T-cell (primary cell): ENCODE data around the gene SCIN. TPM values are rescaled to one million over a fixed set of nuclear protein-coding genes. Genes with fewer than 3 reads are reported as not detected.

ENCODE experiments used
- ATAC-seq, 4 experiments: fragments of 200-7000 bp in 3 of 4; fragments of 150-1000 bp in 1 of 4; cut with Tn5 transposase; replicated peaks in 1 of 4; 1 replicate in 3 of 4; 2 replicates in 1 of 4; pipeline ENCODE4 v1.10.0; 2021; ENCODE audit warnings: moderate library complexity in 3 of 4, mild to moderate bottlenecking in 2 of 4, moderate number of reproducible peaks in 1 of 4
- CTCF ChIA-PET, 2 donors: fragments of 300-600 bp; sonication (Branson Sonifier 250); formaldehyde crosslinking; loops; one replicate each; lab custom pipeline; 2022; ENCODE audit warnings: antibody characterized with exemption in 2 of 2; lab: Charles Lee
- POLR2A ChIA-PET, 2 donors: fragments of 300-600 bp; sonication (Branson Sonifier 250); formaldehyde crosslinking; loops; one replicate each; lab custom pipeline; 2022; ENCODE audit warnings: antibody characterized with exemption in 2 of 2; lab: Charles Lee
- DNase-seq, 35 experiments: peaks; one replicate each; pipeline versions ENCODE4 v3.0.0 to v3.0.0-alpha.2; 2013 to 2023
- H3K27ac ChIP-seq: one replicate; pipeline ENCODE4 v1.5.1; 2013; ENCODE audit warnings: low read length
- H3K27me3 ChIP-seq, 2 experiments: replicated peaks in 1 of 2; 1 replicate in 1 of 2; 2 replicates in 1 of 2; pipeline versions ENCODE4 v1.6.1 to v1.7.0; 2013; ENCODE audit warnings: low read length in 1 of 2, mixed read lengths in 1 of 2; ENCODE audit not compliant: control insufficient read depth in 2 of 2, insufficient read depth in 2 of 2; ENCODE audit errors: extremely low read depth in 1 of 2
- H3K36me3 ChIP-seq, 2 donors: 1 replicate in 1 of 2; 2 replicates in 1 of 2; pipeline versions ENCODE4 v1.6.1 to v1.7.0; 2013; ENCODE audit warnings: low read length in 1 of 2; ENCODE audit not compliant: control insufficient read depth in 2 of 2, insufficient read depth in 1 of 2; ENCODE audit errors: extremely low read depth in 1 of 2
- H3K4me1 ChIP-seq, 2 experiments: 1 replicate in 1 of 2; 2 replicates in 1 of 2; pipeline versions ENCODE4 v1.6.1 to v1.7.0; 2013; ENCODE audit warnings: low read length in 2 of 2, mixed read lengths in 1 of 2; ENCODE audit not compliant: insufficient read depth in 2 of 2, control insufficient read depth in 1 of 2; ENCODE audit errors: extremely low read depth in 1 of 2
- H3K4me3 ChIP-seq, 2 donors: 1 replicate in 1 of 2; 2 replicates in 1 of 2; pipeline versions ENCODE4 v1.5.1 to v1.7.0; 2013; ENCODE audit warnings: mild to moderate bottlenecking in 2 of 2, low read length in 1 of 2, moderate library complexity in 1 of 2; ENCODE audit not compliant: control insufficient read depth in 1 of 2; ENCODE audit errors: extremely low read depth in 1 of 2
- H3K9me3 ChIP-seq: 2 replicates; pipeline ENCODE4 v1.7.0; 2013
- H3K27ac Mint-ChIP-seq, 2 donors: one replicate each; pipeline ENCODE4 v1.8.0; 2020 to 2021; ENCODE audit warnings: mild to moderate bottlenecking in 2 of 2, mixed read lengths in 2 of 2
- H3K27me3 Mint-ChIP-seq, 2 donors: one replicate each; pipeline ENCODE4 v1.8.0; 2021 to 2022; ENCODE audit warnings: mixed read lengths in 2 of 2
- H3K36me3 Mint-ChIP-seq: one replicate; pipeline ENCODE4 v1.8.0; 2021; ENCODE audit warnings: mixed read lengths
- H3K4me1 Mint-ChIP-seq, 3 donors: one replicate each; pipeline ENCODE4 v1.8.0; 2020 to 2022; ENCODE audit warnings: mixed read lengths in 3 of 3, mild to moderate bottlenecking in 1 of 3
- H3K4me3 Mint-ChIP-seq, 3 donors: one replicate each; pipeline ENCODE4 v1.8.0; 2020 to 2022; ENCODE audit warnings: mild to moderate bottlenecking in 3 of 3, mixed read lengths in 3 of 3, moderate library complexity in 3 of 3
- H3K9me3 Mint-ChIP-seq, 3 donors: one replicate each; pipeline ENCODE4 v1.8.0; 2020 to 2022; ENCODE audit warnings: mixed read lengths in 3 of 3
- WGBS: methylation state at CpG from one replicate; pipeline ENCODE4 v1.1.5; 2013; ENCODE audit warnings: missing lambda C conversion rate; ENCODE audit not compliant: insufficient coverage; 5-methylcytosine and 5-hydroxymethylcytosine counted together
- total RNA-seq, 35 experiments: library from RNA in 6 of 35; stranded (reverse) in 6 of 35; fragments of 120-200 nt in 1 of 35; gene quantifications; one replicate each; pipeline versions ENCODE4 v1.2.1 to v1.2.4 and lab custom pipeline; 2013 to 2026

The SCIN gene
- total RNA-seq, 5 donors from 2014 or later (not counting 1 experiment from before 2014, with no cell fraction given) = 0.05 to 0.57 (median 0.14) TPM; not detected in 1

GRCh38 chr7:12583176-12583575 lies 12.7 kb downstream of the SCIN start:
- H3K4me1 Mint-ChIP-seq = no peaks in the 10 kb centered on the region
- peaks cover 12 to 13% of the 10 kb centered on the region in 2 donors for H3K27me3 Mint-ChIP-seq
- ATAC-seq (no peak), DNase-seq (no peak)
- H3K27me3 ChIP-seq = no peaks in the 10 kb centered on the region
- H3K9me3 ChIP-seq = no peaks in the 10 kb centered on the region
- CTCF ChIA-PET = no interaction called here
- H3K27ac ChIP-seq = no peak overlapping the region
- no peaks in the 10 kb centered on the region for H3K36me3 Mint-ChIP-seq
- no peak overlapping the region for H3K27ac Mint-ChIP-seq
- H3K4me3 Mint-ChIP-seq = no peak overlapping the region
- H3K4me1 ChIP-seq = no peaks in the 10 kb centered on the region
- POLR2A ChIA-PET = no interaction called here
- no peak overlapping the region for H3K4me3 ChIP-seq
- no peaks in the 10 kb centered on the region for H3K9me3 Mint-ChIP-seq
- WGBS = no CpG with 5 or more reads among the region's 1 CpG
- no peaks in the 10 kb centered on the region for H3K36me3 ChIP-seq

DNA sequence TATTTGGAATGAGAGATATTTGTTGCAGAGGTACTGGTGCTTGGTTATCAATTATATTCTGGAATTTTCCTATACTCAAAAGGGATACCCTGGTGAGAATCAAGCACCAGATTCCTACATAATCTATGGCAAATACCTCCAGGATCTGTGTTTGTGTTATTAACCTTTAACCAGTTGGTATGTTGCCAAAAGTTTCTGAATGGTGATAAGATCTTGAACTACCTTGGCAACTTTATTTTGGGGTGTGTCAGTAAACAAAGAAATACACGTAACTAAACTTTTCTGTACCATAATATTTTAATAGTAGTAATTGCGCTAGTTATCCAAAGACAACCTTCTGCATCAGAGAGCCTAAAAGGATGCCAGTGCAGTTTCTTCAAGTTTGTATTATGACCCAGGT lies 13.4 kb downstream of the SCIN start:
- Histone ChIP-seq H3K27me3 (no peaks in the 10 kb centered on the region), H3K9me3 (no peaks in the 10 kb centered on the region), H3K27ac (no peak overlapping the region), H3K36me3 (no peaks in the 10 kb centered on the region), H3K4me3 (no peak overlapping the region), H3K4me1 (no peaks in the 10 kb centered on the region)
- Mint-ChIP-seq H3K27me3 (peaks cover 12 to 14% of the 10 kb centered on the region in 2 donors), H3K36me3 (no peaks in the 10 kb centered on the region), H3K4me1 (no peaks in the 10 kb centered on the region), H3K27ac (no peak overlapping the region), H3K9me3 (no peaks in the 10 kb centered on the region), H3K4me3 (no peak overlapping the region)
- ChIA-PET POLR2A (no interaction called here), CTCF (no interaction called here)
- no CpG with 5 or more reads among the region's 2 CpGs for WGBS
- DNase-seq (no peak), ATAC-seq (no peak)

GRCh38 chr7:12584930-12585329 lies 14.4 kb downstream of the SCIN start:
- no peak overlapping the region for H3K4me3 Mint-ChIP-seq
- H3K9me3 Mint-ChIP-seq = no peaks in the 10 kb centered on the region
- no peaks in the 10 kb centered on the region for H3K4me1 Mint-ChIP-seq
- DNase-seq (no peak), ATAC-seq (no peak)
- Histone ChIP-seq H3K9me3 (no peaks in the 10 kb centered on the region), H3K27me3 (no peaks in the 10 kb centered on the region), H3K27ac (no peak overlapping the region), H3K4me1 (no peaks in the 10 kb centered on the region), H3K4me3 (no peak overlapping the region), H3K36me3 (no peaks in the 10 kb centered on the region)
- no peaks in the 10 kb centered on the region for H3K36me3 Mint-ChIP-seq
- 19% methylated on average over 6 of the region's 7 CpGs for WGBS
- peaks cover 10 to 14% of the 10 kb centered on the region in 2 donors for H3K27me3 Mint-ChIP-seq
- POLR2A ChIA-PET = no interaction called here
- CTCF ChIA-PET = no interaction called here
- no peak overlapping the region for H3K27ac Mint-ChIP-seq

DNA sequence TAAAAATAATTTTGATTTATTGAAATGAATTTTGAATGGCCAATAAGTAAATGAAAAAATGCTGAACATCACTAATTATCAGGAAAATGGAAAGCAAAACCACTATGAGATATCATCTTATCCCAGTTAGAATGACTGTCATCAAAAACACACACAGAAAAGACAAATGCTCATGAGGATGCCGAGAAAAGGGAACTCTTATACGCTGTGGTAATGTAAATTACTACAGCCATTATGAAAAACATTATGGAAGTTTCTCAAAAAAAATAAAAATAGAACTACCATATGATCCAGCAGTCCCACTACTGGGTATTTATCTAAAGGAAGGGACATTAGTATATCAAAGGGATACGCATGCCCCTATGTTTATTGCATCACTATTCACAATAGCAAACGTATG lies 15.8 kb downstream of the SCIN start:
- H3K4me1 ChIP-seq = no peaks in the 10 kb centered on the region
- H3K4me3 ChIP-seq = no peak overlapping the region
- DNase-seq (no peak), ATAC-seq (no peak)
- WGBS = no CpG with 5 or more reads among the region's 4 CpGs
- no peaks in the 10 kb centered on the region for H3K9me3 ChIP-seq
- Mint-ChIP-seq H3K36me3 (no peaks in the 10 kb centered on the region), H3K4me3 (no peak overlapping the region), H3K4me1 (no peaks in the 10 kb centered on the region), H3K9me3 (no peaks in the 10 kb centered on the region), H3K27ac (no peak overlapping the region), H3K27me3 (peaks cover 10 to 14% of the 10 kb centered on the region in 2 donors)
- POLR2A ChIA-PET = no interaction called here
- CTCF ChIA-PET = no interaction called here
- no peaks in the 10 kb centered on the region for H3K36me3 ChIP-seq
- H3K27ac ChIP-seq = no peak overlapping the region
- H3K27me3 ChIP-seq = no peaks in the 10 kb centered on the region

GRCh38 chr7:12588259-12588904 lies 17.9 kb downstream of the SCIN start:
- CTCF ChIA-PET = no interaction called here
- Mint-ChIP-seq H3K36me3 (no peaks in the 10 kb centered on the region), H3K27ac (no peak overlapping the region), H3K4me1 (no peaks in the 10 kb centered on the region), H3K4me3 (no peak overlapping the region), H3K27me3 (peaks cover 10 to 14% of the 10 kb centered on the region in 2 donors), H3K9me3 (no peaks in the 10 kb centered on the region)
- H3K4me3 ChIP-seq = no peak overlapping the region
- H3K27ac ChIP-seq = no peak overlapping the region
- no peak for DNase-seq
- H3K27me3 ChIP-seq = no peaks in the 10 kb centered on the region
- no peaks in the 10 kb centered on the region for H3K4me1 ChIP-seq
- ATAC-seq = no peak
- 96% methylated on average over 5 of the region's 11 CpGs for WGBS
- no peaks in the 10 kb centered on the region for H3K9me3 ChIP-seq
- POLR2A ChIA-PET = no interaction called here
- H3K36me3 ChIP-seq = no peaks in the 10 kb centered on the region

DNA sequence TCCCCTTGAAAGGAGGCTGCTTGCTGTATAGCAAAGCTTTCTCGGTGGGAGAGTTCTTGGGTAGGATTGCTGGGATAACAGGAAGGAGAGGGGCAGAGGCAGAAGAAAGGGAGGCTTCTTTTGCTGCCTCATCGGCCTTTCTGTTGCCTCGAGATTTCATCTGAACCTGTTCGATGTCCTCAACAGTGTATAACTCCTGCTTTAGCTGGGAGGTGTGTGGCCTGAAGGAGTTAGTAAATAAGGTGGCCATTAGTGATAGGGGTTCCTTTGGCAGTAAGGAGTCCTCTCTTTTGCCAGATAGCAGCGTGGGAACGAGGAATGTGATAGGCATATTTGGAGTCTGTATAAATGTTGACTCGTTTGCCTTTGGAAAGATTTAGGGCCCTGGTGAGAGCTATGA lies 20.0 kb downstream of the SCIN start:
- H3K4me1 Mint-ChIP-seq = no peaks in the 10 kb centered on the region
- 70% methylated on average over 6 of the region's 7 CpGs for WGBS
- peaks cover 0 to 4% (median 0%) of the 10 kb centered on the region in 3 donors for H3K9me3 Mint-ChIP-seq
- H3K27me3 Mint-ChIP-seq = peaks cover 7 to 11% of the 10 kb centered on the region in 2 donors
- POLR2A ChIA-PET = no interaction called here
- no peak for DNase-seq
- H3K27ac ChIP-seq = no peak overlapping the region
- no peak overlapping the region for H3K27ac Mint-ChIP-seq
- H3K4me3 ChIP-seq = no peak overlapping the region
- no peaks in the 10 kb centered on the region for H3K36me3 Mint-ChIP-seq
- no peaks in the 10 kb centered on the region for H3K36me3 ChIP-seq
- H3K9me3 ChIP-seq = no peaks in the 10 kb centered on the region
- CTCF ChIA-PET = no interaction called here
- H3K27me3 ChIP-seq = no peaks in the 10 kb centered on the region
- no peaks in the 10 kb centered on the region for H3K4me1 ChIP-seq
- ATAC-seq = no peak
- H3K4me3 Mint-ChIP-seq = no peak overlapping the region
